Urothelium cell line (cell line): ENCODE results near the gene OR5D13.

Experiments
- DNase-seq: peaks from one replicate; pipeline ENCODE4 v3.0.0; 2011; ENCODE audit warnings: low spot score, mixed read lengths
- FAIRE-seq: peaks from 2 replicates; lab custom pipeline; 2011; peaks lifted over from hg19 to GRCh38; lab: Jason Lieb, UNC

Gene OR5D13, protein sequence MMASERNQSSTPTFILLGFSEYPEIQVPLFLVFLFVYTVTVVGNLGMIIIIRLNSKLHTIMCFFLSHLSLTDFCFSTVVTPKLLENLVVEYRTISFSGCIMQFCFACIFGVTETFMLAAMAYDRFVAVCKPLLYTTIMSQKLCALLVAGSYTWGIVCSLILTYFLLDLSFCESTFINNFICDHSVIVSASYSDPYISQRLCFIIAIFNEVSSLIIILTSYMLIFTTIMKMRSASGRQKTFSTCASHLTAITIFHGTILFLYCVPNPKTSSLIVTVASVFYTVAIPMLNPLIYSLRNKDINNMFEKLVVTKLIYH

DNA sequence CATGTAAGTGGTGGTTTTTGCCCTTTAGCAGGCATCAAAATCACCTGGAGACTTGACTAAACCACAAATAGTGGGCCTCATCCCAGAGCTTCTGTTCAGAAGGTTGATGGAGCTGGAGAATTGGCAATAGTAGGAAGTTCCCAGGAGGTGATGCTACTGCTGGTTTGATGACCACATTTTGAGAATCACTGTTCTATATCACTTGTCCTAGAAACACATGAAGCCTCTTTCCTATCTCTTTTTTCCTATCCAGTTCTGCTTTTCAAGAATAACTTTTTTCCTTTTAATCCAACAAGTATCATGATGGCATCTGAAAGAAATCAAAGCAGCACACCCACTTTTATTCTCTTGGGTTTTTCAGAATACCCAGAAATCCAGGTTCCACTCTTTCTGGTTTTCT is at the start of gene OR5D13:
Gene OR5D13, plus strand, starts transcription at position 301 of the 400 bp plus-strand sequence. Its CDS starts 0 bp downstream, at position 301.
- no peak for DNase-seq
- FAIRE-seq: no peak

DNA sequence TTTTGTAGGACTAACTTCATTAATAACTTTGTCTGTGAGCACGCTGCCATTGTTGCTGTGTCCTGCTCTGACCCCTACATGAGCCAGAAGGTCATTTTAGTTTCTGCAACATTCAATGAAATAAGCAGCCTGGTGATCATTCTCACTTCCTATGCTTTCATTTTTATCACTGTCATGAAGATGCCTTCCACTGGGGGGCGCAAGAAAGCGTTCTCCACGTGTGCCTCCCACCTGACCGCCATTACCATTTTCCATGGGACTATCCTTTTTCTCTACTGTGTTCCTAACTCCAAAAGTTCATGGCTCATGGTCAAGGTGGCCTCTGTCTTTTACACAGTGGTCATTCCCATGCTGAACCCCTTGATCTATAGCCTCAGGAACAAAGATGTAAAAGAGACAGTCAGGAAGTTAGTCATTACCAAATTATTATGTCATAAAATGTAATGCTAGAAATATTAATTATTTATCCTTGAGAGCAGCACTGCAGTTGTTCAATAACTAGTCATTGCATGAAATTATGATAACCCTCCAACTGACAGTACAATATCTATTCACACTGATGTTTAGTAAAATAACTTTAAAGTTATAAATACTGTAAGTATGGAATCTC is 46.4 kb upstream of the OR5D13 start:
- no peak for FAIRE-seq
- DNase-seq: no peak

DNA sequence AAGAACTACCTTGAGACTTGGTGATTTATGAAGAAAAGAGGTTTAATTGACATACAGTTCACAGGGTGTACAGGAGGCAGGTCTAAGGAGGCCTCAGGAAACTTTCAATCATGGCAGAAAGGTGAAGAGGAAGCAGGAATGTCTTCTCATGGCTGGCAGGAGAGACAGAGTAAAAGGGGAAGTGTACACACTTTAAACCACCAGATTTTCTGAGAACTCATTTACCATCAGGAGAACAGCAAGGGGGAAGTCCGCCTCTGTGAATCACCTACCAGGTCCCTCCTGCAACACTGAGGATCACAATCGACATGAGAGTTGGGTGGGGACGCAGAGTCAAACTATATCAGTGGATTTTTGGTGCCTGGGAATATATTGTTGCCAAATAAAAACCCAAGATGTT is 40.3 kb upstream of the OR5D13 start:
- DNase-seq (no peak), FAIRE-seq (no peak)

DNA sequence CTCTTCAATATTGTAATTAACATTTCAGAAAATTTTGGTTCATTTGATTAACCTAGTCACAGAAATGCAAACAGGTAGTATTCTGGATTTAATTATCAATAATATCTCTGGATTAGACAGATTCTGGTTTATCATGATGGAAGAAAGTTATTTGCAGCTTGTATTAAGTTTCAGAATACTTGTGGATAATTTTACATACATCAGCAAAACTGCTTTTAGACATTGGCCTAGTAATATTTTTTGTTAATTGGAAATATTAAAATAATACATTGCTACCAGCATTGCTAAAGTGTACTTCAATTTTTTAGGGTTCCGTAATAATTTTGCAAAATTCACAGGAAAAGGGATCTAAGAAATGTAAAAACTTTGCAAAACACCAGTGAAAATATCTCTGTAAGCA is 18.4 kb downstream of the OR5D13 start:
- DNase-seq (no peak), FAIRE-seq (no peak)

DNA sequence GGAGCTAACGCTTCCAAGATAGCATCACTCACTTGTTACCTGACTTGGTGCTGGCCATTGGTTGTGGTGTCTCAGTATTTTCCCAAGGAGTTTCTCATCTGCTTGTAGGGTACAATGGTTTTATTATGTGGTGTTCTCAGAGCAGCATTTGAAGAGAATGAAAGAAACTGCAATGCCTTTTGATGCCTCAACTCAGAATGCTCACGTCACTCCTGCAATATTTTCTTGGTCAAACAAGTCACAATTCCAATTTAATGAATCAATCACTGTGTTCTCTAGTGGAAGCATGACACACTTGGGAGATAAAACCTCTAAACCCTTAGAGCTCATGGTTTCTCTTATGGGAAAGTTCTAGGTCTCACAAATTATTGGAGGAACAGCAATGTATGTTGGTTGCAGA is 20.1 kb downstream of the OR5D13 start:
- FAIRE-seq: no peak

DNA sequence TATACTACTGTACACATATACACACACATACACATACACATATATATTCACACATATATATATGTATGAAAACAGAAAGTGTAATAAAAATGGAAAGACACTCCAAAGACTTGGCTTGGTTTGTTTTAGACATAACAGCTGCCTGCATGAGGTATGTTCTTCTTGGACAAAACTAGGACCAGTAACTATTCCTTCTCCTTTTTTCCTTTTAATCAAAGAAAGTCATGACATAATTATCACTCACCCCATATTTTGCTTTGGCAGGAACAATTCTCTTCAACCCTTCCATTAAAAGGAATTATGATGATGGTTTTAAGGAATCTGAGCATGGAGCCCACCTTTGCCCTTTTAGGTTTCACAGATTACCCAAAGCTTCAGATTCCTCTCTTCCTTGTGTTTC is 22.0 kb downstream of the OR5D13 start, which contains the start of gene OR5D14:
Gene OR5D14, plus strand, starts transcription at position 301 of the 400 bp plus-strand sequence. Its CDS starts 0 bp downstream, at position 301.
- no peak for DNase-seq
- FAIRE-seq: no peak

More for the DNA sequence above, 20.1 kb downstream of the OR5D13 start:
- no peak for DNase-seq

DNA sequence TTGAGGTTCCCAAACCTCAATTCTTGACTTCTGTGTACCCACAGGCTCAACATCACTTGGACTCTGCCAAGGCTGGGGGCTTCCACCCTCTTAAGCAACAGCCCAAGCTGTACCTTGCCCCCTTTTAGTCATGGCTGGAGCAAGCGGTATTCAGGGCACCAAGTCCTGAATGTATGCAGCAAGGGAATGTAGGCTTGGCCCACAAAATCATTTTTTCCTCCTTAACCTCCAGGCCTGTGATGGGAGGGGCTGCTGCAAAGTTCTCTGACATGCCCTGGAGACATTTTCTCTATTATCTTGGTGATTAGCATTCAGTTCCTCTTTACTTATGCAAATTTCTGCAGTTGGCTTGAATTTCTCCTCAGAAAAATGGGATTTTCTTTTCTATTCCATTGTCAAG is 33.0 kb downstream of the OR5D13 start:
- FAIRE-seq: no peak

DNA sequence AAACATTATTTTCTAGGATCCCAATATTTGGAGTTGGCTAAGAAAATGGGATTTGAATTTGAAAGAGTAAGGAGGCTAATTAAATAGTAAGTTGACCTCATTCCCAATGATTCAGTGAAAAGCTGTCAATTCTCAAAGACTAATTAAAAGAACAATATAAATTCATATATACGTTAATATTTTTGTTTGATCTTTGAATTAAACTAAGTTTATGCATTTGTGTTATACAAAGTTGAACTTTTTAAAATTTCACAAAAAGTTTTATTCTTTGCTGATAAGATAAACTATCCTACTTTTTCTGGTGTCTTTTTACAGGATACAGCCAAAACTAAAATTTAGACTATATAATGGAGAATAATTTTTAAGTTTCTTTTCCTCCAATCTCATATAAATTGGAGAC is 37.8 kb downstream of the OR5D13 start, which contains the start of gene OR5L1:
Gene OR5L1, plus strand, starts transcription at position 301 of the 400 bp plus-strand sequence. CDS start 100 bp downstream, outside the sequence.
- DNase-seq (no peak), FAIRE-seq (no peak)

More for the DNA sequence above, 33.0 kb downstream of the OR5D13 start:
- no peak for DNase-seq

DNA sequence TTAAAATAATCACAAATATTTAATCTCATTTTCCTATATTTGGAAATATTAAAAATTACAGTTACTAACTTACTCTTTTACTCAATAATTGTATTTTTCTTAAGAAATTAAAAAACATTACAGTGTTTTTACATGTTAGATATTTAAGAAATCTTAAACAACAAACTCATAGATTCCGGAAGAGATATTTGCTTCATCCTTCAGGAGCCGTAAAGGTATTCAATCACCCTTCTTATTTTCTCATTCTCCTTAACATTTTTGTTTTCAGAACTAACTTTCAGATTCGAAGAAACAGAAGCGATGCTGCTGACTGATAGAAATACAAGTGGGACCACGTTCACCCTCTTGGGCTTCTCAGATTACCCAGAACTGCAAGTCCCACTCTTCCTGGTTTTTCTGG is 46.1 kb downstream of the OR5D13 start, which contains the start of gene OR5D18:
Gene OR5D18, plus strand, starts transcription at position 301 of the 400 bp plus-strand sequence. Its CDS starts 0 bp downstream, at position 301.
- FAIRE-seq (no peak), DNase-seq (no peak)
